K562 (cell line): ENCODE data around the gene PRKCSH. TPM values are rescaled to one million over a fixed set of nuclear protein-coding genes. Genes with fewer than 3 reads are reported as not detected.
A peak's percentile ranks its signal among the peaks of the same experiment; 100 is the strongest.

Experiments
- ATAC-seq: fragments of 200-7000 bp; cut with Tn5 transposase; 3 replicates; pipeline ENCODE4 v1.9.1; 2020; ENCODE audit warnings: moderate library complexity
- BruUV-seq: library from RNA; stranded (reverse); fragments of 400-500 nt; replicated peaks from 2 replicates; lab custom pipeline; 2021; lab: Mats Ljungman, UMichigan
- CTCF ChIA-PET: fragments of 300-600 bp; formaldehyde crosslinking; extraction: SDS; loops from one replicate; lab custom pipeline; 2021; ENCODE audit warnings: low intra/inter-chr PET ratio; lab: Yijun Ruan, JAX
- POLR2A ChIA-PET: fragments of 300-600, 350-650 bp; sonication (Branson Sonifier 250); formaldehyde crosslinking; extraction: SDS; loops from one replicate; lab custom pipeline; 2021; ENCODE audit warnings: antibody characterized with exemption, inconsistent platforms; lab: Yijun Ruan, JAX
- DNase-seq, 4 experiments: peaks; one replicate each; pipeline versions ENCODE4 v3.0.0 to v3.0.0-alpha.2; 2011 to 2018; ENCODE audit warnings: low spot score in 3 of 4, mixed read lengths in 3 of 4; ENCODE audit errors: extremely low read depth in 1 of 4
- FAIRE-seq: peaks from 2 replicates; lab custom pipeline; 2011; peaks lifted over from hg19 to GRCh38; lab: Jason Lieb, UNC
- H2AFZ ChIP-seq: 2 replicates; pipeline ENCODE4 v1.6.0; 2011; ENCODE audit warnings: low read depth, low read length, control low read depth, inconsistent platforms
- H3K27ac ChIP-seq: fragments of 200-600 bp; 3 replicates; pipeline ENCODE4 v1.8.0; 2011; ENCODE audit warnings: low read depth, mild to moderate bottlenecking, control low read depth, inconsistent platforms, low read length, moderate library complexity, mixed read lengths; ENCODE audit errors: extremely low read depth
- H3K27me3 ChIP-seq, 2 experiments: fragments of 300-600 bp in 1 of 2; 2 replicates in 1 of 2; 3 replicates in 1 of 2; pipeline versions ENCODE4 v1.6.0 to v1.8.0; 2011; ENCODE audit warnings: inconsistent platforms in 2 of 2, low read length in 2 of 2, mild to moderate bottlenecking in 1 of 2, mixed read lengths in 1 of 2, moderate library complexity in 1 of 2; ENCODE audit not compliant: control insufficient read depth in 2 of 2, insufficient read depth in 2 of 2
- H3K36me3 ChIP-seq: fragments of 300-600 bp; 3 replicates; pipeline ENCODE4 v1.8.0; 2011; ENCODE audit warnings: mild to moderate bottlenecking, low read length, inconsistent platforms; ENCODE audit not compliant: control insufficient read depth, insufficient read depth
- H3K4me1 ChIP-seq, 2 experiments: fragments of 200-600 bp in 1 of 2; replicated peaks in 1 of 2; 2 replicates in 1 of 2; 3 replicates in 1 of 2; pipeline versions ENCODE4 v1.5.1 to v1.8.0; 2011; ENCODE audit warnings: inconsistent platforms in 2 of 2, low read length in 2 of 2, mild to moderate bottlenecking in 1 of 2, mixed read lengths in 1 of 2, moderate library complexity in 1 of 2; ENCODE audit not compliant: control insufficient read depth in 2 of 2, insufficient read depth in 2 of 2
- H3K4me2 ChIP-seq: 2 replicates; pipeline ENCODE4 v1.6.1; 2011; ENCODE audit warnings: low read length, control low read depth, inconsistent platforms, mixed read lengths; ENCODE audit not compliant: insufficient read depth
- H3K4me3 ChIP-seq: fragments of 200-600 bp; sonication (generic), shearing (Covaris generic); 2 replicates; pipeline ENCODE4 v1.5.1; 2016; ENCODE audit warnings: control low read depth, inconsistent platforms
- H3K79me2 ChIP-seq: fragments of 200-600 bp; 3 replicates; pipeline ENCODE4 v1.8.0; 2011; ENCODE audit warnings: low read length, inconsistent platforms; ENCODE audit not compliant: control insufficient read depth, insufficient read depth
- H3K9ac ChIP-seq, 2 experiments: 2 replicates each; pipeline versions ENCODE4 v1.6.0 to v1.6.1; 2011; ENCODE audit warnings: low read depth in 2 of 2, low read length in 2 of 2, control low read depth in 1 of 2, inconsistent platforms in 1 of 2, mild to moderate bottlenecking in 1 of 2, mixed read lengths in 1 of 2; ENCODE audit not compliant: insufficient read depth in 1 of 2
- H3K9me1 ChIP-seq: one replicate; pipeline ENCODE4 v1.6.0; 2011; ENCODE audit warnings: inconsistent platforms, mild to moderate bottlenecking, low read length, moderate library complexity; ENCODE audit not compliant: control insufficient read depth, insufficient read depth
- H3K9me3 ChIP-seq: replicated peaks from 2 replicates; pipeline ENCODE4 v1.5.1; 2011; ENCODE audit warnings: low read depth, low read length, inconsistent platforms; ENCODE audit not compliant: control insufficient read depth, insufficient read depth
- H4K20me1 ChIP-seq: replicated peaks from 2 replicates; pipeline ENCODE4 v1.6.1; 2011; ENCODE audit warnings: low read length, inconsistent platforms, mixed read lengths; ENCODE audit not compliant: control insufficient read depth, insufficient read depth
- CEBPG ChIP-seq, 3 experiments: fragments of 200-800 bp in 1 of 3; sonication (Bioruptor generic) in 1 of 3; sonication (generic) in 1 of 3; formaldehyde crosslinking in 1 of 3; IDR thresholded peaks in 2 of 3; conservative IDR thresholded peaks in 1 of 3; 2 replicates each; pipeline versions ENCODE4 v1.6.1 to v1.8.0; 2016 to 2022; ENCODE audit warnings: missing compliant biosample characterization in 2 of 3, missing genetic modification characterization in 2 of 3, mild to moderate bottlenecking in 1 of 3, missing genetic modification reagents in 1 of 3
- CTCFL ChIP-seq: IDR thresholded peaks from 2 replicates; pipeline ENCODE4 v1.6.1; 2011; ENCODE audit warnings: borderline replicate concordance, low read depth, mild to moderate bottlenecking, moderate library complexity, low read length; ENCODE audit not compliant: insufficient read depth, poor library complexity, severe bottlenecking
- ESRRA ChIP-seq: fragments of 450-650 bp; IDR thresholded peaks from 2 replicates; pipeline ENCODE4 v1.6.1; 2014; ENCODE audit warnings: low read depth, mild to moderate bottlenecking, moderate library complexity, borderline replicate concordance
- GABPB1 ChIP-seq: sonication (generic); formaldehyde crosslinking; IDR thresholded peaks from 2 replicates; pipeline ENCODE4 v1.8.0; 2022; ENCODE audit warnings: mild to moderate bottlenecking, missing genetic modification reagents
- ILK ChIP-seq: fragments of 450-650 bp; IDR thresholded peaks from 2 replicates; pipeline ENCODE4 v1.6.1; 2016; ENCODE audit warnings: missing genetic modification characterization, low read depth, mild to moderate bottlenecking, missing compliant biosample characterization, moderate library complexity, borderline replicate concordance
- KDM1A ChIP-seq, 2 experiments: fragments of 450-650 bp; IDR thresholded peaks; 2 replicates each; pipeline ENCODE4 v1.6.1; 2016; ENCODE audit warnings: mild to moderate bottlenecking in 2 of 2
- POLR2G ChIP-seq: fragments of 200-400 bp; formaldehyde crosslinking; IDR thresholded peaks from 2 replicates; pipeline ENCODE4 v1.6.1; 2017; ENCODE audit warnings: low read depth, mild to moderate bottlenecking, antibody characterized with exemption, low read length, moderate library complexity
- RAD21 ChIP-seq, 2 experiments: fragments of 250-450 bp in 1 of 2; fragments of 450-650 bp in 1 of 2; sonication (Bioruptor Pico) in 1 of 2; formaldehyde crosslinking in 1 of 2; IDR thresholded peaks in 1 of 2; conservative IDR thresholded peaks in 1 of 2; 2 replicates each; pipeline versions ENCODE4 v1.4.0 to v1.8.0; 2020 to 2022; ENCODE audit warnings: mild to moderate bottlenecking in 2 of 2, moderate library complexity in 1 of 2
- ZNF232 ChIP-seq: sonication (generic); formaldehyde crosslinking; IDR thresholded peaks from 2 replicates; pipeline ENCODE4 v1.8.0; 2022; ENCODE audit warnings: mild to moderate bottlenecking, missing genetic modification reagents
- ZNF384 ChIP-seq: IDR thresholded peaks from 2 replicates; pipeline ENCODE4 v1.6.1; 2012; ENCODE audit warnings: low read depth, low read length, improper control_type of control experiment
- ZNF740 ChIP-seq, 3 experiments: fragments of 200-800 bp in 1 of 3; sonication (Bioruptor generic) in 1 of 3; sonication (generic) in 1 of 3; formaldehyde crosslinking in 1 of 3; IDR thresholded peaks; 2 replicates each; pipeline versions ENCODE4 v1.6.1 to v1.8.0; 2016 to 2022; ENCODE audit warnings: mild to moderate bottlenecking in 2 of 3, missing compliant biosample characterization in 2 of 3, missing genetic modification characterization in 2 of 3, missing genetic modification reagents in 1 of 3
- WGBS: fragments of 100-300 bp; shearing (Covaris generic); methylation state at CpG from one replicate; pipeline ENCODE4 v1.1.6; 2016; ENCODE audit warnings: low coverage, mixed read lengths; ENCODE audit not compliant: insufficient coverage; ENCODE audit errors: missing lambda C conversion rate; 5-methylcytosine and 5-hydroxymethylcytosine counted together
- in situ Hi-C: fragments of 300-500 bp; cut with MboI; formaldehyde crosslinking; loops from 4 replicates; pipeline ENCODE4 v1.15.0; 2018; ENCODE audit warnings: inconsistent platforms, mixed read lengths
- intact Hi-C: fragments of 100-400 bp; cut with micrococcal nuclease; formaldehyde crosslinking; loops from 2 replicates; pipeline ENCODE4 v1.14.2; 2022
- polyA plus RNA-seq, 8 experiments: library from polyadenylated mRNA; depleted of rRNA in 4 of 8; stranded (reverse) in 5 of 8; unstranded in 3 of 8; fragments of >200 nt; fragmentation: Nextera tagmentation in 2 of 8; fragmentation: Illumina TruSeq in 1 of 8; extraction: Ambion mirVana in 2 of 8; extraction: Trizol in 1 of 8; gene quantifications; 2 replicates each; pipeline versions ENCODE4 v1.2.1 to v1.2.3, GENCODE V29; 2011 to 2014; ENCODE audit warnings: inconsistent platforms in 1 of 8, missing spikeins in 1 of 8
- total RNA-seq, 7 experiments: library from RNA; depleted of rRNA in 6 of 7; stranded (reverse); fragments of >200 nt in 6 of 7; fragmentation: Illumina TruSeq in 2 of 7; extraction: Trizol in 2 of 7; gene quantifications; 2 replicates each; pipeline versions ENCODE4 v1.2.1 to v1.2.3, GENCODE V29; 2011 to 2021; ENCODE audit warnings: low replicate concordance in 1 of 7

PRKCSH gene
- total and polyA plus RNA-seq, 9 of the 15 experiments (the other 6 are each of a cell fraction or from before 2014, with no cell fraction given), result 2.3 to 297 (median 48.1) TPM

GRCh38 chr19:11452620-11453310 lies 17.3 kb downstream of the PRKCSH start (continued):
- TF ChIP-seq ZNF740 (CRISPR knock-in tag; IDR thresholded peaks at IDR 0.05), result no peak
- TF ChIP-seq ZNF740 (tag; IDR thresholded peaks at IDR 0.05), result 0 out of 4 replicates have a peak, but pooled peaks of 1 of the 2 experiments have one; percentile 30
- 0 out of 2 replicates have a peak, but pooled peaks have one; percentile 12 for TF ChIP-seq POLR2G
- TF ChIP-seq GABPB1, result no peak
- TF ChIP-seq CEBPG (CRISPR knock-in tag; IDR thresholded peaks at IDR 0.05), result peak; percentile 74
- no peak; a peak in 1 of 4 replicates for TF ChIP-seq CEBPG (tag; conservative IDR thresholded peaks at IDR 0.05 in 1 of 2, IDR thresholded peaks at IDR 0.05 in 1 of 2)

GRCh38 chr19:11453468-11454341 lies 18.3 kb downstream of the PRKCSH start:
- intact Hi-C loops (loop anchor here (2.0 kb wide), 1 partner anchor 29 kb away; no protein-coding TSS in a partner anchor), in situ Hi-C loops (no loop called here)
- no TSS peak for BruUV-seq
- peak overlapping the region; percentile 35; the same call in 1 of the 2 replicates for H2AFZ ChIP-seq
- H3K9ac ChIP-seq, result peak overlapping the region in 1 of 2 experiments; percentile 61; a peak in 1 of 4 replicates
- no peak overlapping the region for H3K4me2 ChIP-seq
- DNase-seq (peak; percentile 37 to 73 (median 71)), ATAC-seq (peak; percentile 66), FAIRE-seq (peak; percentile 44)
- CTCF ChIA-PET, result interaction anchor here (0.6 to 1.2 kb wide), 3 partner anchors 134 to 481 kb away, joined by 3 to 7 read pairs (median 3); no protein-coding TSS in a partner anchor
- H3K4me3 ChIP-seq, result no peak overlapping the region
- H3K27ac ChIP-seq, result no peak overlapping the region
- 47% methylated on average over 12 of the region's 27 CpGs for WGBS
- H3K9me3 ChIP-seq, result no peaks in the 10 kb centered on the region
- H3K79me2 ChIP-seq, result no peaks in the 10 kb centered on the region
- H3K9me1 ChIP-seq, result no peaks in the 10 kb centered on the region
- POLR2A ChIA-PET, result no interaction called here
- H3K27me3 ChIP-seq, result peaks cover 0 to 9% of the 10 kb centered on the region in 2 experiments; a peak in 3 of 5 replicates
- peaks cover 0 to 53% of the 10 kb centered on the region in 2 experiments; a peak in 3 of 5 replicates for H3K4me1 ChIP-seq
- 0 out of 2 replicates have a peak, but pooled peaks cover 4% of the 10 kb centered on the region for H4K20me1 ChIP-seq
- peaks cover 20% of the 10 kb centered on the region; the same call in 1 of the 3 replicates for H3K36me3 ChIP-seq
- peak; percentile 76 for TF ChIP-seq CTCFL
- TF ChIP-seq RAD21 (CRISPR knock-in tag; conservative IDR thresholded peaks at IDR 0.05 in 1 of 2, IDR thresholded peaks at IDR 0.05 in 1 of 2), result peak in 1 of 2 experiments; percentile 24; a peak in 1 of 4 replicates
- no peak for TF ChIP-seq KDM1A (IDR thresholded peaks at IDR 0.05)
- no peak for TF ChIP-seq ESRRA
- peak; percentile 62 for TF ChIP-seq ZNF384
- TF ChIP-seq ILK (tag), result no peak
- TF ChIP-seq ZNF232, result no peak
